Activated CD4-positive, alpha-beta T cell treated with anti-CD3 and anti-CD28 coated beads for 48 hours (primary cell): Measurements from ENCODE around the gene INHBC.

ENCODE experiments used
- DNase-seq: peaks from one replicate; pipeline ENCODE4 v3.0.0-alpha.2; 2020

INHBC gene

GRCh38 chr12:57470286-57470969 is 35.8 kb downstream of the INHBC start:
- no peak for DNase-seq

GRCh38 chr12:57470970-57471656 is 36.5 kb downstream of the INHBC start:
- no peak for DNase-seq

GRCh38 chr12:57471661-57472060 is 37.1 kb downstream of the INHBC start:
- no peak for DNase-seq

DNA sequence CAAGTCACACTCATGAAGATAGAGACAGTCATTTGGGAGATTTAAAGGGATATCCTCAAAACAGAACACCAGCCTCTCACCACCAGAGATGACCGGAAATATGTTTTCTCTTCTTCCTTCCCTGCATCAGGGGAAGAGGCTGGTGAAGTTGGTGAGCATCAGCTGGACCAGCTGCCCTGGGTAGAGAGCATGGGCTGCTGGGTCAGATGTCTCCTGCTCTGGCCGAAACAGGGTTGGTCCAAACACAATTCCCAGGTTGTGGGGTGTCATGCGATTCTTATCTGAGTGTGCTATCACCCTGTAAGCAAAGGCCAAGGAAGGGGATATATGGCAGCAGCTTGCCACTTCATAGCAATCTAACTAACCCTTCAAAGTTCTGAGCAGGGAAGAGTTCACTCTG is 37.8 kb downstream of the INHBC start:
- DNase-seq: no peak

DNA sequence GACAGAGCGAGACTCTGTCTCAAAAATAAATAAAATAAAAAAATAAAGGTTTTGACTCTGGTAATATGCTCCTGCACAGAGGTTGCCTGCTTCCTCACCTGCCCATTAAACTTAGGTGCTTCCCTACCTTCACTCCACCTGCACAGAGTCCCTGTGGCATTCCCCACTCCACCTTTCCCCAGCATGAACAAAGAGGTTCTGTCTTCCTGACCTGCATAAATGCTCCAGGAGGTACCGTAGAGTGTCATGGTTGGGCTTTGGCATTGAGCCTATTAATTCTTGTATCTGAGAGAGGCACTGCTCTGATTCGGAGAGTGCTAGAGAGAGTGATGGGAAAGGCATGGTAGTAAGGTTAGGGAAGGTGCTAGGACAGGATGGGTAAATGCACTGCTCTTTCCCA is 38.8 kb downstream of the INHBC start:
- DNase-seq: no peak

GRCh38 chr12:57473886-57474285 is 39.3 kb downstream of the INHBC start:
- DNase-seq: no peak

- no peak for DNase-seq
Measured at GRCh38 chr12:57474430-57474829, 39.8 kb downstream of the INHBC start.

- DNase-seq: no peak
Measured at GRCh38 chr12:57474862-57475261, 40.3 kb downstream of the INHBC start.

- DNase-seq: no peak
Measured at GRCh38 chr12:57475271-57476161, 40.9 kb downstream of the INHBC start.

DNA sequence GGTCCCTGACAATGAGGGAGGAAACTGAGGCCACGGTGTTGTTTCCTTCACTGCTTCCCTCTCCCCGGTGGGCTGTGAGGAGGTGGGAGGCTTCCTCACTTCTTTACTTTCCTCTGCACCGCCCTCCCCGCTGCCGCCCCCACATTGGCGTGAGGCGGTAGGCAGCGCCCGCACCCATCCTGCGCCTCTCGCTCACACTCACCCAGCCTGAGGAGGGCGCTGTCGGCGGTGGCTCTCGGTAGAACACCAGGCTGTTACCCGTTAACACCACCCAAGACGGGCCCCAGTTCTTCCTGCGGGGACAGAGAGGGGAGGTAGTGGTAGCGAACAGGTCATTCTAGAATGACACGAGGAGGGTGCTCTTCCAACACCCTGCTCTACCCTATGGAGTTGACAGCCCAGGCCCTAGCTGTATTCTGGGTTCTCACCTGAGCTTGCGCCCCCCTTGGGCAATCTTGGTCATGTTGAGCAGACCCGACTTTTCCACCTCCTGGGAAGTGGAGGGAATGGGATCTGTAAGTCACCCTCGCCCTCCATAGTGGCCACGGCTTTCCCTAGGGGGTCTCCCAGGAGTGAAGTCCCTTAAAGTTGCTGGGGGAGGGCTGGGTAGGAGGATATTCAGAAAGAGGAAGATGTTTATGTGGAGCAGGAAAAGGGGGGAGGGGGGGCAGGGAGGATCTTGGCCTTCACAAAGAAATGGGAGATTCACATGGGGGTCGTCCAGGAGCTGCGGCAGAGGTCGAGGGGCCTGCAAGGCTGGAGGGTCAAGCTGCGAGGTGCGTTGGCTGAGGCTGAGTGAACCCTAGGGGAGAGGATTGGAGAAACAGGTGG is 41.8 kb downstream of the INHBC start:
- peak; percentile 91 for DNase-seq

DNA sequence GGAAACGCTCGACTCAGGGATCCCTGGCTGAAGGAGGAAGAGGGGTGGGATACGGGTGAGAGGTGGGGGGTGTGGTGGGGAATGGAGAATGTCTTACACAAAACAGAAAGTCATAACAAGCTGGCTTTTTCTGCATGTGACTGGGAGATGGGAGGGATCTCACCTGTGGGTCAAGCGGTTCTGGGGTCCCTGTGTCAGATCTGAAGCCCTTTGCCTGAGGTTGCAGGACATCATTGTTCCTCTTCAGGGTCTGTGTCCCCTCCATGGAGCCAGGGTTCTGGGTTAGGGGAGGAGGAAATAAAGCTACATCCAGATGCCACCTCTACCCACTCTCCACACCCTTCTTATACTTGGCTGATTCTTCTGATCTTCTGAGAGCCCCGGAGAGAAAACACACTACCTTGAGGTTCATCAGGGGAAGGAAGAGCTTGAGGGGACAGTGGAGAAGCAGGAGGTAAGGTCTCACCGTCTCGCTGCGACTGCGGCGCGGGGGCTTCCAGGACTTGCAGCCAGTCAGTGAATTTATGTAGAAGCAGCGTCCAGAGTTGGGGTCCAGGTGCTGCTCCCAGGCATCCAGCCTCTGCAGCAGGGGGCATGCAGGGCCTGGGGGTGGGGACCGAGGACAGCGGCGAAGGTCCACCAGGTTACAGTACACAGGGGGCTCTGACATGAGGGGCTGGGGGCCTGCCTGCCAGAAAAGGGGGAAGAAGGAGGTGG is 42.6 kb downstream of the INHBC start:
- no peak for DNase-seq

DNA sequence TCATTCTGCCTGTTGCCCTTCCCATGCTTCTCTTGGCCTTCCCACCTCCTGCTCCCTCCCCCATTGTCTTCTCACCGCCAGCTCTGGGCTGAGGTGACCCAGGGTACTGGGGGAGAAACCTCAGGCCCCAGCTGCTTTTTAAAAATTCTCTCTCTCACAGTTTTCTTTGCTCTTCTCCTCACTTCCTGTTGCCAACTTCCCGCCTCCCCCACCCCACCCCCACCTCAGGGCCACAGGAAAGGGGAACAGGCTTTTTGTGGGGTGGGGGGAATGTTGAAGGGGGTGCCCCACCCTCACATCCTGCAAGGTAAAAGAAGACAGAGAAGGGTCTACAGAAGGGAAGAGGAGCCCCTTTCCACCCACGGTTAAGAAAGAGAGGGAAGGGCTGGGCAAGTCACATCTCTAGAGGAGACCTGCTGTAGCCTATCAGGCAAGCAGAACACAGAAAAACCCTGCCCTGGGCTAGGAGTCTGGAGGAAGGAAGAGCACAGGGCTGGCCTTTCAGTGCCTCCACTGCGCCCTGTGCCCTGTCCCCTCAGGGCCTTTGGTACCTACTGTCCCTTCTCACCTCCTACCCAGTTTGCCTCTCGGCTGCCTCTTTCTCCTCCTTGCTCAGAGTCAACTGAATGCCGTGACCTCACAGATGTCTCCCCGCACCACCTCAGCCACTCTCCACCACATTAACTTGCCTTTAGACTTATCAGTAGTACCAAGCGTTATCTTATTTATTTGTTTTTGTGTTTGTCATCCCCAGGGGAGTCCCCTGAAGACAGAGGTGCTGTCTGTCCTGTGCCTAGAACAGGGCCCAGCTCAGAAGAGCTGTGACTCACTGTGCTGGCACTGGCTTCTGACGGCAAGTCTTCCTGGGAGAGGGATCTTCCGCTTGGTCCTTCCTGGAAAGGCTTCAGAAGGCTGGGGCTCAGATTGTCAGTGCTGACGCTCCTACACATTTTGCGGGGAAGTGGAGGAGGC is 43.4 kb downstream of the INHBC start:
- DNase-seq: peak; percentile 53

- DNase-seq: no peak
Measured at GRCh38 chr12:57479043-57479375, 44.4 kb downstream of the INHBC start.

DNA sequence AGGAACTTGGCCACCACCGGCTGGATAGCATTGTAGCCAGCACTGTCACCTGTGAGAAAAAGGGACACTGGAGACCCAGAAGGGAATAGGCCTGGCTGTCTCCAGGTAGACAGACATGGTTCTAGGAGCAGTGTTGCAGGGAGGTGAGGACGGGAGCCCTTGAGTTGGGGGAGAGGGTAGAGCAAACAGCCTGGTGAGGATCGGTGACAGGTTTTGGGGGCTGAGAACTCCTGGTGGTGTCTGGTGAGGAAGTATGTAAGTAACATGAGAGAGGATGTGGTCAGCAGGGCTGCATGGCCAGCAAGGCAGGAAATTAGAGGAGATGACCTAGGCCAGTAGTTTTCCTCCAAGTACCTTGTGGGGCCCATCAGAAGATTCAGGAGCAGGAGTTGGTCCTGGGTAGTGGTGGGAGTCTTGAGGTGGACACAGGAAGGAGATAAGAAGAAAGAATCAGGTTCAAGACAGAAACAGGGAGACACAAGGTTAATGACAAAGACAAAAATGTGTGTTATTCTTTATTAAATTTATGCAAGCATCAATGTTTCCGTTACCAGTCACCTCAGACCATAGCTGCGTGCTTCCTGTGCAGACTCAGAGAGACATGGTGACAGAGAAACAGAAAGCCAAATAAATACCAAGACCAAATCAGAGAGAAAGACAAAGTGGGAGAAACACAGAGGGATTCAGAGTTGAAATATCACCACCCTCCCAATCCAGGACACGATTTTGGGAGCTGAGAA is 45.0 kb downstream of the INHBC start, which contains the start of gene ARHGAP9:
ARHGAP9 (minus strand) TSS at position 491 of the 740 bp plus-strand sequence; CDS start at position 31, 460 bp downstream.
- DNase-seq: peak; percentile 58

DNA sequence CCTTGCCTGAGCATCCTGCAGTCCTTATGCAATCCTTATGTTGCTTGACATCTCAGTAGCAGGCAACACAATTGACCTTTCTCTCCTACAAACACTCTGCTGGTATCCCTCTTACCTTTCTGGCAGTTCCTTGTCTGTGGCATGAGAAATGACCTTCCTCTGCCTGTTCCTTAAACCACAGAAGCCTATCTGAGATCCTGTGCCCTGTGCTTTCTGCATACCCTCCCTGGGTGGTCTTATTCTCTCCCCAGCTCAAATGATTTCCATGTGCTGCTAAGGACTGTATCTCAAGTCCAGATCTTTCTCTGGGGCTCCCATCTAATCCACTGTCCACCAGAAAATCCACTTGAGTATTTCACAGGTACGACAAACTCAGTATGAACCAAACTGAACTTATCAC is 47.1 kb downstream of the INHBC start:
- DNase-seq: no peak

- DNase-seq: no peak
Measured at GRCh38 chr12:57483466-57483865, 48.9 kb downstream of the INHBC start.

DNA sequence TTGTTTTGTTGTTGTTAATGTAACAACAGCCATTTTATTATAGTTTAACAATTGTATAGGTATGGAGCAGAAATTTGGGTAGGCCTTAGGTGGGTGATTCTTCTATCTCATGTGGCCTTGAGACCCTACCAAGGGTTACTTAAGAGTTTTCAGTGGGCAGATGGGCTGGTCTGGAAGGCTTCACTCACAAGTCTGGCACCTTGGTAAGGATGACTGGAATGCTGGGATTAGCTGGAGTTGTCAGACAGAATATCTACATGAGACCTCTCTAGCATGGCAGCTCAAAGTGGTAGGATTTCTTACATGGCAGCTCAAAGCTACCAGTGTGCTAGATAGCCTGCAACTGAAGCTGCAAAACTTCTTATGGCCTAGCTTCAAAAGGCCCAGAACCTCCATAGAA is 51.1 kb downstream of the INHBC start:
- DNase-seq: no peak

DNA sequence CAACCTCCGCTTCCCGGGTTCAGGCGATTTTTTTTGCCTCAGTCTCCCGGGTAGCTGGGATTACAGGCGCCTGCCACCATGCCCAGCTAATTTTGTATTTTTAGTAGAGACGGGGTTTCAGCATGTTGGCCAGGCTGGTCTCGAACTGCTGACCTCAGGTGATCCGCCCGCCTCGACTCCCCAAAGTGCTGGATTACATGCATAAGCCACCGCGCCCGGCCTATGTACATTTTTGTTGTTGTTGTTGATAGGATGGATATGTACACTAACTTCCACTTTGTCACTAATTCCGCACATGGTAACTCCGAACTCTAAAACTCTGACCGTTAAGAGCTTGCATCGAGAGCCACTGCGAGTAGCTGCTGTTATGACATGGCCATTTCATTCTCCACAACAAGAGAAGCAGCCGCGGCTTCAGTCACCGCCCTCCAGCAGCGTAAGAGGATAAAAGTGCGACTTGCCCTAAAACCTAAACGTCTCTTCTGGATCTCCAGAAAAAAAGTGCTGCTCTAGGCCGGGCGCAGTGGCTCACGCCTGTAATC is 52.5 kb downstream of the INHBC start:
- no peak for DNase-seq

- peak; percentile 95 for DNase-seq
Measured at GRCh38 chr12:57487597-57488401, 53.2 kb downstream of the INHBC start, which contains the start of gene MARS1. Gene MARS1 (plus strand): TSS chr12:57488068. CDS start chr12:57488091, 23 bp downstream.
